Hypothalamus (tissue), 51 donors: ENCODE results near the gene ZC3H13.

Experiments used
- DNase-seq, 51 donors: peaks; one replicate each; lab custom pipeline; 2025; lab: John Stamatoyannopoulos, UW

Gene ZC3H13

GRCh38 chr13:46052319-46053161, at the start of gene ZC3H13:
TSS of gene ZC3H13 (minus strand) at chr13:46052746. CDS start at chr13:46045507, 7,239 bp downstream.
- peak; percentile 33 to 97 (median 90) for DNase-seq

GRCh38 chr13:46102255-46102605, 49.7 kb upstream of the ZC3H13 start:
- DNase-seq: no peak

- peak in 2 of 51 donors; percentile 20 to 64 for DNase-seq
These were observed 49.1 kb upstream of the ZC3H13 start for GRCh38 chr13:46101484-46102254.

GRCh38 chr13:46101002-46101401, 48.5 kb upstream of the ZC3H13 start:
- DNase-seq: no peak

- peak in 1 of 51 donors; percentile 32 for DNase-seq
These were observed 47.8 kb upstream of the ZC3H13 start for GRCh38 chr13:46100191-46100815.

- DNase-seq: no peak
These were observed 45.1 kb upstream of the ZC3H13 start for GRCh38 chr13:46097663-46098062.

GRCh38 chr13:46097015-46097414, 44.5 kb upstream of the ZC3H13 start:
- DNase-seq: peak in 18 of 51 donors; percentile 8 to 74 (median 40)

GRCh38 chr13:46094478-46094877, 41.9 kb upstream of the ZC3H13 start:
- no peak for DNase-seq

GRCh38 chr13:46088821-46089562, 36.4 kb upstream of the ZC3H13 start:
- no peak for DNase-seq

GRCh38 chr13:46087481-46087880, 34.9 kb upstream of the ZC3H13 start:
- no peak for DNase-seq

- DNase-seq: no peak
These were observed 34.4 kb upstream of the ZC3H13 start for GRCh38 chr13:46086985-46087384.

- no peak for DNase-seq
These were observed 33.9 kb upstream of the ZC3H13 start for GRCh38 chr13:46086421-46086922.

- no peak for DNase-seq
These were observed 33.2 kb upstream of the ZC3H13 start for GRCh38 chr13:46085737-46086136.

- DNase-seq: no peak
These were observed 29.8 kb upstream of the ZC3H13 start for GRCh38 chr13:46082324-46082723.

- no peak for DNase-seq
These were observed 27.2 kb upstream of the ZC3H13 start for GRCh38 chr13:46079770-46080169.

- DNase-seq: no peak
These were observed 24.7 kb upstream of the ZC3H13 start for GRCh38 chr13:46077265-46077664.

GRCh38 chr13:46076827-46077226, 24.3 kb upstream of the ZC3H13 start:
- no peak for DNase-seq

GRCh38 chr13:46075811-46076210, 23.3 kb upstream of the ZC3H13 start:
- no peak for DNase-seq

GRCh38 chr13:46071590-46072249, 19.2 kb upstream of the ZC3H13 start:
- no peak for DNase-seq

- no peak for DNase-seq
These were observed 10.7 kb upstream of the ZC3H13 start for GRCh38 chr13:46063292-46063691.
